ENCODE measurements around the gene PNMA8C.
"Not testable (repeated sequence)": the region's sequence is repeated elsewhere in the genome, so short reads cannot be mapped to it uniquely, and the experiment has no call there.

PNMA8C gene

DNA sequence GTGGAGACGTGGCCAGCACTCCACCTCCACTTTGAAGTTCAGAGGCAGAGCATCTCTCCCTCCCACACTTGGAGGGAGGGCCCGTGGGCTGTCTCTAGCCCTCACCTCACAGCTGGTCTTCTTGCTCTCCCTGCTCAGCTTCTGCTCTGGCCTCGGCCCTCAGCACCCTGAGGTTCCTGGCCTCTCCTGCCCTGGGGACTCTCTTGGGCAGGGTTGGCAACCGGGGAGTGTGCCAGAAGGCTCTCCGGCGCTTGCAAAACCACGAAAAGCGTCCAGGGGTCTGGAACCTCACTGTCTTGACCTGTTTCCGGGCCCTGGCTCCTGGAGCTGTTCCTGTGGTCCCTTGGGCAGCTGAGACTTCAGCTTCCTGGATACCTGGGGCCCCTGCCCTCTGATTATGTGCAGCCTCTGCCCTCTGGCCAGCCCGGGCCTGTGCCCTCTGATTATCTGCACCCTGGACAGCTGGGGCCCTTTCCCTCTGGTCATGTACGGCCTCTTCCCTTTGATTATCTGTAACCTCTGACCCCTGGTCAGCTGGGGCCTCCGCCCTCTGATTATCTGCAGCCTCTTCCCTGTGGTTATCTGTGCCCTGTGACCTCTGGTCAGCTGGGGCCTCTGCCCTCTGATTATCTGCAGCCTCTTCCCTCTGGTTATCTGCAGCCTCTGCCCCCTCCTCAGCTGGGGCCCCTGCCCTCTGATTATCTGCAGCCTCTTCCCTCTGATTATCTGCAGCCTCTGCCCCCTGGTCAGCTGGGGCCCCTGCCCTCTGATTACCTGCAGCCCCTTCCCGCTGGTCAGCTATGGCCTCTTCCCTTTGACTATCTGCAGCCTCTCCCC lies 17.4 kb downstream of the PNMA8C start:
- DNase-seq, result no peak

DNA sequence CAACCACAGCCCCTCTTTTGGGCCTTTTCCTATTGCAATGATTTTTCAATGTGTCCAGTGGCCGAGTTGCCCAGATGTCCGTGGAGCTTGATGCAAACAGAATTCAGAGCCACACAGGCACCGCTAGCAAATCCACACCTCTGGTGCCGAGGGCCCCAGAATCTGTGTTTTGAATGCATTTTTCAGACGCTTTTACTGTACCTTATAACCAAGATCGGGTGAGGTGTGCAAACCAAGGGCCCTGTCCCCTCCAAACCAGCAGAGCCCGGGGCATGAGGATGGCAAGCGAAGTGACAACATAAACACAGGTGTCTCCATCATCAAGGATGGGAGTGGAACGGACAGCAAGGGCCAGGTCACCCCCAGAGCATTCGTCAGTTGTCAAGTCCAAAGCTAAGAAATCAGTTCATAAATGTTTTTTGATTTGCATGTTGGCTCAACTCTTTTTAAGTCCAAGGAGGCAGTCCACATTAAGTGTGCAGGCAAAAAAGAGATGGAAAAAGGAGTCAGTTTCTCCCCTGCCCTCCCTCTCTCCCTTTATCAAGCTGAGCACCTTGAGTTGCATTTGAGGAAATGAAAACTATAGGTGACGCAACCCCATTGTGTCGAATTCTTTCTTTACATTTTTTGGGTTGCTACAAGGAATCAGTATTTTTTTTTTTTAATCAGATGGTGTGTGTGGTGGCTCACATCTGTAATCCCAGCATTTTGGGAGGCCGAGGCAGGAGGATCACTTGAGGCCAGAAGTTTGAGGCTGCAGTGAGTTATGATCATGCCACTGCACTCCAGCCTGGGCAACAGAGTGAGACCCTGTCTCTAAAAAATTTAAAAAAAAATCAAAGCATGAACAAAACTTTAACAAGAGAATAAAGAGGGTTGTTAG lies 18.3 kb downstream of the PNMA8C start:
- DNase-seq, result no peak

- DNase-seq, result no peak
Observed at GRCh38 chr19:46409191-46409590, 19.5 kb downstream of the PNMA8C start.

DNA sequence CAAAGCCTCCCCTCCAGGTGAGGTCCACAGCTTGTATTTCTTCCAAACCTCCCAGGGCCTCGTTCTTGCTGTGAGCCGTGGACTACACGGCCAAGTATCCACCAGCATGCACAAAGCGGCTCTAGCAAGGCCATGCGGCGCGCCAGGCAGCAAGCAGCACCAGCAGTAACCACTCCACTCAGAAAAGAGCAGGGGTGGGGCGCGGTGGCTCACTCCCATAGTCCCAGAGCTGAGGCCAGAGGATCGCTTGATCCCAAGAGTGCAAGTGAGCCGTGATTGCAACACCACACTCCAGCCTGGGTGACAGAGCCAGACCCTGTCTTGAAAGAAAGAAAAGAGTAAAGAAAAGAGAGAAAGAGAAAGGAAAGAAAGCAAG lies 20.1 kb downstream of the PNMA8C start:
- DNase-seq, result no peak

- no peak for DNase-seq
Observed at GRCh38 chr19:46407856-46408663, 20.7 kb downstream of the PNMA8C start.

GRCh38 chr19:46406976-46407375 lies 21.8 kb downstream of the PNMA8C start:
- DNase-seq, result no peak

DNA sequence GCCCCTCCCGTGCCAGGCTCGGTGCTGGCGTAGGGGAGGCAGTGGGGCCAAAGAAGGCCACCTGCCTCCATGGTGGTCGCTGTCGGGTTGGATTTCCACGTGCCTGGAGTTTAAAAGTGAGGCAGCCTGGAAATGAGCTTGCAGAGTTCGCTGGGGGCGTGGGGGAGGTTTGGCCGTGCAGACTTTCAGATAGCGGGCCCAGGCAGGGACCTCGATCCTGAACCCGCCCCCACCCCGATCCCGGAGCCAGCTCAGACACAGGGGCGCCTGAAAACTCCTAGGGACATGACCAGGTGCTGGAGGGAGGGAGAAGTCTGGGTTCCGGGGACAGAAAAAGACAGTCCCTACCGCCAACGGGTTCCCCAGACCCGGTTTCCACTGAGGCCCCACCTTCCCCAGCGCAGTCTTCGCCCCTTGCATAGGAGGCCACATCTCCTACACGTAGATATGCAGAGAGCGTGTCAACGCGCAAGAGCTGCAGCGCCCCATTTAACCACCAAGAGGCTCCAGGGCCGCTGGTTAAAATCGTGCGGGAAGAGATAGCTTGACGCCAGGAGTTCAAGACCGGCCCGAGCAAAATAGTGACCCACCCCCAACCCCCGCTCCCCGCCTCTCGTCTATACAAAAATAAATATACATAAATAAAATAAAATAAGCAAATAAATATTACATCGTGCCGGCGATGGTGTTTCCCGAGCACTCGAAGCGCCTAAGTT lies 23.8 kb downstream of the PNMA8C start:
- DNase-seq, result peak in 1 of 5 experiments; percentile 27

- no peak for DNase-seq
Observed at GRCh38 chr19:46404055-46404752, 24.5 kb downstream of the PNMA8C start.

GRCh38 chr19:46402725-46403124 lies 26.0 kb downstream of the PNMA8C start:
- no peak for DNase-seq

DNA sequence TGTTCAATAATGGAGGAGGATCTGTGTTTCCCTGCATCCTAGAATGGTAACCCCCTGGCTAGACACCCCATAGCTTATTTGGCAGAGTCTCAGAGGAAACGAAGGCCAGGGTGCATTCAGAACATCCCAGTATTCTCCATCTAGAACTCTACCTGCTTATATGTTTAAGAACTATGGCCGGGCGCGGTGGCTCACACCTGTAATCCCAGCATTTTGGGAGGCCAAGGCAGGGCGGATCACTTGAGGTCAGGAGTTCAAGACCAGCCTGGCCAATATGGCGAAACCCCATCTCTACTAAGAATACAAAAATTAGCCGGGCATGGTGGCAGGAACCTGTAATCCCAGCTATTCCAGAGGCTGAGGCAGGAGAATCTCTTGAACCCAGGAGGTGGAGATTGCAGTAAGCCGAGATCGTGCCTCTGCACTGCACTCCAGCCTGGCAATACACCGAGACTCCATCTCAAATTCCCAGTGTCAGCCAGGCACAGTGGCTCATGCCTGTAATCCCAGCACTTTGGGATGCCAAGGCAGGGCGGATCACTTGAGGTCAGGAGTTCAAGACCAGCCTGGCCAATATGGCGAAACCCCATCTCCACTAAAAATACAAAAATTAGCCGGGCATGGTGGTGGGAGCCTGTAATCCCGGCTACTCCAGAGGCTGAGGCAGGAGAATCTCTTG lies 30.8 kb downstream of the PNMA8C start:
- not testable (repeated sequence) for DNase-seq

GRCh38 chr19:46394402-46394797 lies 34.3 kb downstream of the PNMA8C start:
- DNase-seq, result peak in 1 of 5 experiments; percentile 18

DNA sequence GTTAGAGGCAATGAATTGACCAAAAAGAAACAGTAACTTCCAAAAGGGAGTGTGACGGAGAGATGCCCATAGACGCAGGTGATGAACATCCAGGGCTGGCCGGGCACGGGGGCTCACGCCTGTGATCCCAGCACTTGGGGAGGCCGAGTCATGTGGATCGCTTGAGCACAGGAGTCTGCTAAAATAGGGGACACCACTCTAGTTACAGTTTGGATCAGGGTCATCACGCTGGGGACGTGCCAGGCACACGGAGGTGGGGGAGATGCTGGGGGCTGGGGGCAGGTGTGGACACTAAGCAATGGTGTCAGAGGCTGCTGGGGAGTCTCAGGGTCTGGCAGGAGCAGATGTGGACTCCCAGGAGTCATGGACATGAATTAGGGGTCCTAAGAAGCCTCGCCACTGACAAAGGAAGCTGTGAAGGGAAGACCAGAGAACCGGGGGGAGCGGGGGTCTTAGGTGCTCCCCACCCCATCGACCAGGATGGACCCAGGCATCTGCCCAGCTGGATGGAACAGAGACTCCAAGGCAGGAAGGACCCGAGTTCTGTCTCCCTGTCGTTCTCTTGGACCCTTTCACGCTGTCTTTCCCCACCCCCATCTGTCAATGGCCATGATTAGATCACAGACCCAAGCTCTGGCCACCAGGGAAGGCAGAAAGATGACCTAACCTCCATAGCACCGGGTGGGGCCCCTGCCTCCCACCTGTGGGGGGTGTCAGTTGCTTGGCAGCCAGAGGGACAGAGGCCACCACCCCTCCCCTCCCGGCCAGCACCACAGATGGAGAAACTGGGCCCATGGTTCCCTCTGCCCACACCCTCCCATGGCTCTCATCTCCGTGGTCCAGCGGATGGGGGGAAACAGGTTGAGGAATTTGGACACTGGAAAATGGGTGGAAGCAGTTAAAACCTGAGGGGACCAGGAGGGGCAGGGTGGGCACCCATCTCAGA lies 35.0 kb downstream of the PNMA8C start:
- DNase-seq, result no peak

DNA sequence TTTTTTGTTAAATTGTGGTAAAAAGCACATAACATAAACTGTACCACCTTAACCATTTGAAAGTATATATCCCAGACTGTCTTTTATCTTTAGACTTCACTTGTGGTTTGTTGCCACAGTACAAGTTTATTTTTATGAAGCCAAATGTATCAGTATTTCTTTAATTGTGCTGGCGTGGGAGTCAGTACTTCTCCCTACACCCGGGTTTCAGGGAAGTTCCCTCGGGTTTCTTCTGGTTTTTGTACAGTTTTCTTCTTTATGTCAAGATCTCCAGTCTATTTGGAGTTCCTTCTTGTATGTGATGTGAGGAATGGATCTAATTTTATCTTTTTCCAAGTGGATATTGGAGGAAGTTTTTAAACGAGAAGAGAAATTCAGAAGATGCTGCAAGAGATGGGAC lies 35.9 kb downstream of the PNMA8C start:
- DNase-seq, result no peak

DNA sequence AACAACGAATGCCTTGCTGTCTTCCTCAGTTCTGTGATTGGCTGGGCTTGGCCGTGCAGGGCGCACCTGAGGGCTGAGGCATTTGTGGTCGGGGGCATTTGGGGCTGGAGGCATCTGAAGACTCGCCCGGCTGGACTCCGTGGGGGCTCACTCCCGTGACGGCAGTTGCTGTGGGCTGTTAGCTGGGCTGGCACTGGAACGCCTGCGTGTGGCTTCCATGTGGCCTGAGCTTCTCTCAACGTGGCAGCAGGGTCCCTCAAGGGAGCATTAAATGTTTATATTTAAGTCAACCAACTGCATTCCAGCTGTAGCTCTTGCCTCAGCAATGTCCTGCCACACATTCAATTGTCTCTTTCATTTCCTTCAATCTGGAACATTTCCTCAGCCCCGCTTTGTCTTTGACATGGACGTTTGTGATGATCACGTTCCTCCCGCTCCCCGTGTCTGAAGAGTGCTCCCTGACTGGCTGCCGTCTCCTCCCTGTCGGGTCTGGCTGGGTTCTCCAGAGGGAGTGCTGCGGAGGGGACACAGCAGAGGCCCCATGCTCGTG lies 36.4 kb downstream of the PNMA8C start:
- no peak for DNase-seq

- DNase-seq, result no peak
Observed at GRCh38 chr19:46391296-46392251, 37.2 kb downstream of the PNMA8C start.

DNA sequence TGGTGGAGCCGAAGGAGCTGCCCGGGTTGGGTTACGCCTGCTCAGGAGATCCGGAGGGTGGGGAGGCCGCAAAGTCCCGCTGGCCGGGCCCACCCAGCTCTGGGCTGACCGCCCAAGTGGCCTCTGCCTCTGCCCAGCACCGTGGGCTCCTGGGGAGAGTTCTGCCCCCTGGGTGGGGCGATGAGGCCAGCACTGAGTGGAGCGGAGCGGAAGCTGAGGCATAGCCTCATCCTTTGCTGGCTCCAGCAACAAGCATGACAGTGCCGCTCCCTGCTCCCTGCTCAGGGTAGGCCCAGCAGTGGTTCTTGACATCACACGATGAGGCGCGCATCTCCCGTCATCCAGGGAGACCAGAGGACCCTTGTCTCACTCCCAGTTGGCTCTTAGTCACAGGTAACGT lies 37.9 kb downstream of the PNMA8C start:
- DNase-seq, result no peak

DNA sequence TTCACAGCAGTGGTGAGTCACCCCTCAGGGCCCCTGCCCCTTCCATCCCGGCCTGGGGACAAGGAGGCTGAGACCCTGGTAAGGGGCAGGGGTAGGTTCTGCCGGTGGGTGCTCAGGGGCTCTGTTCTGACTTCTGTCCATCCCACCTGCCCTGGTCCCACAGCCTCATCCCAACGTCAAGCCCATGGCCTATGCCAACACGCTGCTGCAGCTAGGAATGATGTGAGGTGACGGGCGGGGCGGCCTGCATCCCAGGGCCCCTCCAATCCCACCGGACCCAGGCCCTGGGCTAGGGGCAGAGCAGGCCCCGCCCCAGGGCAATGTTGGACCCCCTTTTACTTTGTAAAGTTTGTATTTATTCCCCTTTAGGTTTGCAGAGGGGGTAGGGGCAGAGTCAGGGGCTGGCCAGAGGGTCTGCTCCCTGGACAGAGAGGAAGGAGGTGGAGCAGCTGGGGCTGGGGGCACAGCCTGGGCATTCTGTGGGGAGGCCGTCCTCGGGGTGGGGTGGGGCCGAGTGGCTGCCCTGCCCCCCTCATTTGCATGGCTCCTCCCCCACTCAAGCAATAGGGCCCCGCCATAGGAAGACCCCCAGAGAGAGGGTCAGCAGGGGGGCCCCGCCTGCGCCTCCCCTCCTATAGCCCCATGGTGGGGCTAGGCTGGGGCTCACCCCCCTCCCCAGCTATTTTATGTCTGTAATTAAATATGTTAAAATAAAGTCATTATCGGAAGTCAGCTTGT lies 38.4 kb downstream of the PNMA8C start:
- no peak for DNase-seq

All from T-helper 2 cell (primary cell).